SU-DHL-6 (cell line): ENCODE data around the gene PGLYRP1.

ENCODE experiments used
- H2AFZ ChIP-seq: fragments of 200-600 bp; sonication (generic); 2 replicates; pipeline ENCODE4 v1.6.1; 2014; ENCODE audit warnings: low read depth, mild to moderate bottlenecking, moderate library complexity, mixed read lengths, antibody characterized with exemption, low read length; ENCODE audit not compliant: severe bottlenecking
- H3F3A ChIP-seq: fragments of 200-600 bp; shearing (Covaris generic); 2 replicates; pipeline ENCODE4 v1.6.0; 2016; ENCODE audit warnings: antibody characterized with exemption, mild to moderate bottlenecking; ENCODE audit not compliant: insufficient read depth
- H3K27ac ChIP-seq: fragments of 200-600 bp; sonication (generic); 2 replicates; pipeline ENCODE4 v1.5.1; 2016; ENCODE audit warnings: low read depth, mild to moderate bottlenecking, low read length, moderate library complexity, mixed read lengths
- H3K27me3 ChIP-seq: fragments of 200-600 bp; sonication (generic), shearing (Covaris generic); 2 replicates; pipeline ENCODE4 v1.6.0; 2014; ENCODE audit warnings: mild to moderate bottlenecking, low read length
- H3K36me3 ChIP-seq: fragments of 200-600 bp; sonication (generic); 2 replicates; pipeline ENCODE4 v1.6.1; 2014; ENCODE audit warnings: mild to moderate bottlenecking, low read length, mixed read lengths
- H3K4me2 ChIP-seq: fragments of 300-600, 200-600 bp; shearing (Covaris generic), sonication (generic); 2 replicates; pipeline ENCODE4 v1.6.0; 2014; ENCODE audit warnings: low read length, low read depth, mild to moderate bottlenecking; ENCODE audit not compliant: poor library complexity, severe bottlenecking
- H3K4me3 ChIP-seq: fragments of 200-600 bp; sonication (generic); 2 replicates; pipeline ENCODE4 v1.5.1; 2014; ENCODE audit warnings: antibody characterized with exemption, low read length, mild to moderate bottlenecking, mixed read lengths; ENCODE audit not compliant: insufficient read depth, poor library complexity, severe bottlenecking
- H3K79me2 ChIP-seq: fragments of 200-600 bp; sonication (generic); 2 replicates; pipeline ENCODE4 v1.6.1; 2014; ENCODE audit warnings: mild to moderate bottlenecking, low read length, moderate library complexity; ENCODE audit not compliant: insufficient read depth
- H3K9ac ChIP-seq: fragments of 200-600 bp; sonication (generic); 2 replicates; pipeline ENCODE4 v1.7.0; 2014; ENCODE audit warnings: mild to moderate bottlenecking, low read length
- H3K9me2 ChIP-seq: fragments of 200-600 bp; sonication (generic); replicated peaks from 2 replicates; pipeline ENCODE4 v1.6.1; 2014; ENCODE audit warnings: low read length; ENCODE audit not compliant: insufficient read depth
- H3K9me3 ChIP-seq: fragments of 200-600 bp; sonication (generic); 2 replicates; pipeline ENCODE4 v1.6.1; 2014; ENCODE audit warnings: low read length, mixed read lengths; ENCODE audit not compliant: insufficient read depth
- H4K20me1 ChIP-seq: fragments of 200-600 bp; sonication (generic); 2 replicates; pipeline ENCODE4 v1.6.1; 2014; ENCODE audit warnings: low read depth, mild to moderate bottlenecking, antibody characterized with exemption, low read length, moderate library complexity, mixed read lengths
- CTCF ChIP-seq: fragments of 200-600 bp; sonication (generic); IDR thresholded peaks from one replicate; pipeline ENCODE4 v1.5.1; 2017; ENCODE audit warnings: antibody characterized with exemption, mild to moderate bottlenecking, low read length, moderate library complexity; ENCODE audit not compliant: insufficient read depth, poor library complexity, severe bottlenecking
- EZH2phosphoT487 ChIP-seq: fragments of 200-600 bp; sonication (generic), shearing (Covaris generic); conservative IDR thresholded peaks from 2 replicates; pipeline ENCODE4 v1.6.1; 2018; ENCODE audit warnings: mild to moderate bottlenecking, antibody characterized with exemption, low read length, moderate library complexity, mixed read lengths

PGLYRP1 gene

GRCh38 chr19:45996933-45997332 is 25.9 kb downstream of the PGLYRP1 start:
- Histone ChIP-seq H3K36me3 (no peaks in the 10 kb centered on the region), H3K9me2 (no peaks in the 10 kb centered on the region), H3K27ac (no peak overlapping the region), H3K9ac (no peak overlapping the region), H3K9me3 (no peaks in the 10 kb centered on the region), H3F3A (no peaks in the 10 kb centered on the region), H3K4me3 (no peak overlapping the region), H3K4me2 (no peak overlapping the region), H4K20me1 (no peaks in the 10 kb centered on the region), H2AFZ (no peak overlapping the region), H3K79me2 (0 out of 2 replicates have a peak, but pooled peaks cover 5% of the 10 kb centered on the region), H3K27me3 (no peaks in the 10 kb centered on the region)
- no peak for TF ChIP-seq EZH2phosphoT487
- TF ChIP-seq CTCF = no peak

- H3K9me2 ChIP-seq = no peaks in the 10 kb centered on the region
- no peaks in the 10 kb centered on the region for H3K27me3 ChIP-seq
- H3K27ac ChIP-seq = 0 out of 2 replicates have a peak overlapping the region, but pooled peaks have one; percentile 22
- no peaks in the 10 kb centered on the region for H3F3A ChIP-seq
- no peaks in the 10 kb centered on the region for H3K36me3 ChIP-seq
- peak overlapping the region; percentile 94 for H3K4me3 ChIP-seq
- H3K9ac ChIP-seq = peak overlapping the region; percentile 89
- H3K9me3 ChIP-seq = no peaks in the 10 kb centered on the region
- H4K20me1 ChIP-seq = no peaks in the 10 kb centered on the region
- peak overlapping the region; percentile 78 for H3K4me2 ChIP-seq
- no peak for TF ChIP-seq EZH2phosphoT487
- TF ChIP-seq CTCF = no peak
- 0 out of 2 replicates have a peak, but pooled peaks cover 5% of the 10 kb centered on the region for H3K79me2 ChIP-seq
- H2AFZ ChIP-seq = peak overlapping the region; percentile 50
Observed at GRCh38 chr19:45995715-45996385, 27.0 kb downstream of the PGLYRP1 start.

GRCh38 chr19:45994998-45995714 is 27.7 kb downstream of the PGLYRP1 start, which contains the start of gene CCDC61:
Gene CCDC61 (plus strand): TSS chr19:45995467. CDS start chr19:46003019, 7,552 bp downstream.
- Histone ChIP-seq H3K4me3 (peak within 1 kb of the TSS; percentile 94), H2AFZ (peak within 1 kb of the TSS; percentile 100), H3K36me3 (no peaks in the 10 kb centered on the region), H3K9me2 (no peaks in the 10 kb centered on the region), H3K9me3 (no peaks in the 10 kb centered on the region), H3K79me2 (0 out of 2 replicates have a peak, but pooled peaks cover 5% of the 10 kb centered on the region), H3K9ac (peak within 1 kb of the TSS; percentile 89), H3K4me2 (peak within 1 kb of the TSS; percentile 100), H3F3A (no peaks in the 10 kb centered on the region), H3K27me3 (no peaks in the 10 kb centered on the region), H3K27ac (peak within 1 kb of the TSS; percentile 45), H4K20me1 (no peaks in the 10 kb centered on the region)
- TF ChIP-seq EZH2phosphoT487 (no peak), CTCF (no peak)
